CMK (cell line): Measurements from ENCODE around the gene TNK1.

Source experiments
- DNase-seq: peaks from one replicate; pipeline ENCODE4 v3.0.0-alpha.2; 2010; ENCODE audit warnings: low read depth

The TNK1 gene

GRCh38 chr17:7392696-7393612, 12.1 kb downstream of the TNK1 start:
- no peak for DNase-seq

GRCh38 chr17:7393613-7394451, 12.9 kb downstream of the TNK1 start:
- peak; percentile 8 for DNase-seq

GRCh38 chr17:7394452-7395191, 13.7 kb downstream of the TNK1 start, which contains the start of gene PLSCR3:
Gene PLSCR3, minus strand, starts transcription at chr17:7394525. Its CDS starts 415 bp downstream, at chr17:7394110.
- DNase-seq, result peak; percentile 63

- DNase-seq, result no peak
These were observed 15.3 kb downstream of the TNK1 start for GRCh38 chr17:7396147-7396546.

GRCh38 chr17:7398612-7399011, 17.7 kb downstream of the TNK1 start:
- no peak for DNase-seq

- no peak for DNase-seq
These were observed 22.3 kb downstream of the TNK1 start for GRCh38 chr17:7403043-7403726.

GRCh38 chr17:7403727-7403976, 22.8 kb downstream of the TNK1 start:
- no peak for DNase-seq

GRCh38 chr17:7403977-7404736, 23.3 kb downstream of the TNK1 start, which contains the start of gene TMEM256:
Gene TMEM256, minus strand, starts transcription at chr17:7404097. Its CDS starts 13 bp downstream, at chr17:7404084.
- peak; percentile 71 for DNase-seq

GRCh38 chr17:7404737-7405349, 24.0 kb downstream of the TNK1 start:
- no peak for DNase-seq

GRCh38 chr17:7405350-7406234, 24.7 kb downstream of the TNK1 start:
- no peak for DNase-seq

GRCh38 chr17:7406235-7406825, 25.4 kb downstream of the TNK1 start:
- no peak for DNase-seq

- no peak for DNase-seq
These were observed 26.2 kb downstream of the TNK1 start for GRCh38 chr17:7407082-7407481.

GRCh38 chr17:7407485-7408251, 26.8 kb downstream of the TNK1 start, which contains the start of gene NLGN2:
Gene NLGN2, plus strand, starts transcription at chr17:7407845. Its CDS starts 411 bp downstream, at chr17:7408256.
- DNase-seq, result no peak

GRCh38 chr17:7408252-7408727, 27.4 kb downstream of the TNK1 start:
- no peak for DNase-seq

GRCh38 chr17:7408863-7409262, 28.0 kb downstream of the TNK1 start:
- no peak for DNase-seq

- DNase-seq, result no peak
These were observed 28.8 kb downstream of the TNK1 start for GRCh38 chr17:7409716-7410115.

GRCh38 chr17:7410634-7411426, 29.9 kb downstream of the TNK1 start:
- DNase-seq, result no peak
